Right ventricle myocardium inferior (tissue), 1 donor: Measurements from ENCODE around the gene FAM171A2. TPM values are rescaled to one million over a fixed set of nuclear protein-coding genes. Genes with fewer than 3 reads are reported as not detected.
"Not testable (repeated sequence)": the region's sequence is repeated elsewhere in the genome, so short reads cannot be mapped to it uniquely, and the experiment has no call there.

ENCODE experiments used
- ATAC-seq: fragments of 200-7000 bp; cut with Tn5 transposase; one replicate; pipeline ENCODE4 v1.9.1; 2020; ENCODE audit warnings: mild to moderate bottlenecking, moderate library complexity
- DNase-seq: peaks from one replicate; pipeline ENCODE4 v3.0.0; 2021; ENCODE audit errors: missing footprints
- intact Hi-C: fragments of 100-400 bp; cut with DNase I; formaldehyde crosslinking; loops from one replicate; pipeline ENCODE4 v1.11.0; 2022
- total RNA-seq: library from RNA; stranded (reverse); fragmentation: NEBNext Ultra II Directional; extraction: Animal tissue kit (Norgen Biotek cat#: 25700); gene quantifications from one replicate; pipeline ENCODE4 v1.2.1, GENCODE V29; 2021
- donor health status: DM: no; HTN: yes; CAD: no; lungs with severe emphysema.

The FAM171A2 gene
- total RNA-seq, 1 donor from 2014 or later: 0.70 TPM

- intact Hi-C loops: no loop called here
- peak; percentile 84 for DNase-seq
Measured at GRCh38 chr17:44350733-44351226, 12.9 kb downstream of the FAM171A2 start.

GRCh38 chr17:44349553-44350070 lies 14.0 kb downstream of the FAM171A2 start:
- DNase-seq: no peak

More at GRCh38 chr17:44350733-44351226, 12.9 kb downstream of the FAM171A2 start:
- ATAC-seq: peak; percentile 45

GRCh38 chr17:44348988-44349364 lies 14.7 kb downstream of the FAM171A2 start:
- DNase-seq (no peak), ATAC-seq (no peak)
- intact Hi-C loops: no loop called here

More at GRCh38 chr17:44349553-44350070, 14.0 kb downstream of the FAM171A2 start:
- intact Hi-C loops: no loop called here
- no peak for ATAC-seq

GRCh38 chr17:44348234-44348987 lies 15.2 kb downstream of the FAM171A2 start:
- intact Hi-C loops: no loop called here
- ATAC-seq (no peak), DNase-seq (no peak)

GRCh38 chr17:44347206-44348055 lies 16.2 kb downstream of the FAM171A2 start:
- DNase-seq, intact Hi-C loops, ATAC-seq: not testable (repeated sequence)

GRCh38 chr17:44346064-44346844 lies 17.4 kb downstream of the FAM171A2 start:
- intact Hi-C loops: no loop called here
- ATAC-seq (no peak), DNase-seq (peak; percentile 34)

- ATAC-seq (peak; percentile 5), DNase-seq (peak; percentile 68)
- intact Hi-C loops: no loop called here
Measured at GRCh38 chr17:44345454-44346026, 18.1 kb downstream of the FAM171A2 start.

GRCh38 chr17:44344939-44345453 lies 18.7 kb downstream of the FAM171A2 start, which contains the start of gene GRN:
TSS of gene GRN (plus strand) at chr17:44345302. CDS start at chr17:44349165, 3,863 bp downstream.
- intact Hi-C loops: no loop called here
- DNase-seq (peak; percentile 94), ATAC-seq (peak; percentile 99)

- no peak for ATAC-seq
Measured at GRCh38 chr17:44343510-44344209, 20.0 kb downstream of the FAM171A2 start.

GRCh38 chr17:44340553-44340952 lies 23.1 kb downstream of the FAM171A2 start:
- intact Hi-C loops, ATAC-seq, DNase-seq: not testable (repeated sequence)

More at GRCh38 chr17:44343510-44344209, 20.0 kb downstream of the FAM171A2 start:
- no peak for DNase-seq
- intact Hi-C loops: no loop called here

- peak; percentile 52 for ATAC-seq
- intact Hi-C loops: no loop called here
- peak; percentile 66 for DNase-seq
Measured at GRCh38 chr17:44338702-44339101, 25.0 kb downstream of the FAM171A2 start.

- intact Hi-C loops: no loop called here
- peak; percentile 21 for DNase-seq
- no peak for ATAC-seq
Measured at GRCh38 chr17:44335968-44336367, 27.7 kb downstream of the FAM171A2 start.

GRCh38 chr17:44335564-44335963 lies 28.1 kb downstream of the FAM171A2 start:
- DNase-seq: peak; percentile 41
- ATAC-seq: no peak
- intact Hi-C loops: no loop called here

- DNase-seq: peak; percentile 33
- ATAC-seq: no peak
- intact Hi-C loops: no loop called here
Measured at GRCh38 chr17:44334727-44335126, 28.9 kb downstream of the FAM171A2 start.

GRCh38 chr17:44334315-44334714 lies 29.3 kb downstream of the FAM171A2 start:
- ATAC-seq: no peak
- intact Hi-C loops: no loop called here
- no peak for DNase-seq

GRCh38 chr17:44333371-44333770 lies 30.3 kb downstream of the FAM171A2 start:
- intact Hi-C loops: no loop called here
- peak; percentile 59 for ATAC-seq
- DNase-seq: peak; percentile 81

GRCh38 chr17:44331249-44331760 lies 32.3 kb downstream of the FAM171A2 start:
- intact Hi-C loops: loop anchor here (1.0 kb wide), 1 partner anchor 121 kb away; no protein-coding TSS in a partner anchor
- DNase-seq (peak; percentile 50), ATAC-seq (peak; percentile 21)
